ENCODE results near the gene SLC49A3. TPM values are rescaled to one million over a fixed set of nuclear protein-coding genes. Genes with fewer than 3 reads are reported as not detected.
A peak's percentile ranks its signal among the peaks of the same experiment; 100 is the strongest.

Gene SLC49A3
- total RNA-seq, 1 experiment from 2014 or later: 6.9 TPM

DNA sequence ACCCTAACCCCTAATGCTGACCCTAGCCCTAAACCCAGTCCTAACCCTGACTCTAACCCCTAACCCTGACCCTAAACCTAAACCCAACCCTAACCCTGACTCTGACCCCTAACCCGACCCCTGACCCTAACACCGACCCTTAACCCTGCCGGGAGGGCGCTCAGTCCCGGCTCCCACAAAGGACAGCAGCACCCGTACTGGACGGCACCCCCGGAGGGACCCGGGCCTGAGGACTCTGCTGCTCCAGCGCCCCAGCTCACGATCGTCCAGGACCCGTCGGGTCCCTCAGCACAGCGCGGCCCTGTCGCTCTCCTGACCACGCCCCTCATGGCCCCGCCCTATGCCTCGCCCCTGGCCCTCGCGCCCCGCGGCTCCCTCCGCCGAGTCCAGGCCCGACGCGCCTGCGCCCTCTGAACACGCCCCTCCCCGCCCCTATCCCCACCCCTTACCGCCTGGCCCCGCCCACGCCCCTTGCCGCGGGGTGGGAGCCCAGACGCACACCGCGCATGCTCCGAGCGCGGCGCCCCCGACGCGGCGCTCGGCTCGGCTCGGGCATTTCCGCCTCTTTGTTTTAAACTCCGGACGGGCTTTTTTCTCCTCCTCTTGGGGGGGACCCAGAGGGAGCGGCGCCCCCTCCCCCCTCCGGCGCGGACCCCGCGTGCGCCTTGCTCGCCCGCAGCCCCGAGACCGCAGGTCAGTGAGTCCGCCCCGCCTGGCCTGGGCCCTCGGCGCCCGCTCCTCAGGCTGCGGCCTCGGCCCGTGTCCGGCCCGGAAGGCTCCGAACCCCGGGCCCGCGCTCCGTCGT, 16.5 kb upstream of the SLC49A3 start, which contains the start of gene PCGF3:
TSS of gene PCGF3 (plus strand) at position 555 of the 805 bp plus-strand sequence. CDS start 27,849 bp downstream, outside the sequence.
- Mint-ChIP-seq H3K9me3 (peaks cover 0 to 7% of the 10 kb centered on the region in 2 experiments; a peak in 2 of 5 replicates), H3K27me3 (ENCODE audit: low read depth) (peaks cover 24% of the 10 kb centered on the region), H3K36me3 (ENCODE audit: insufficient read depth in 1 of 3, low read depth in 3 of 3) (peaks cover 18 to 21% (median 19%) of the 10 kb centered on the region in 3 experiments; a peak in 6 of 7 replicates), H3K27ac (no peak within 1 kb of the TSS; a peak in 1 of 7 replicates), H3K4me3 (peak within 1 kb of the TSS; percentile 53 to 75), H3K4me1 (peaks cover 5 to 6% of the 10 kb centered on the region in 2 experiments; a peak in 3 of 4 replicates)
- no peak within 1 kb of the TSS for H2BK20ac ChIP-seq (ENCODE audit: low read depth, low read length, poor library complexity, severe bottlenecking)
- peak within 1 kb of the TSS; percentile 87 for H3K9ac ChIP-seq (ENCODE audit: extremely low read depth, insufficient read length, low read length)
- H3K14ac ChIP-seq (ENCODE audit: insufficient read depth, low read length): peak within 1 kb of the TSS; percentile 91
- no peak within 1 kb of the TSS for H2AFZ ChIP-seq (ENCODE audit: low read length)
- H4K20me1 ChIP-seq (ENCODE audit: control insufficient read depth, insufficient read depth, insufficient read length): peaks cover 4% of the 10 kb centered on the region
- H3K27me3 ChIP-seq (ENCODE audit: insufficient read depth, low read length): no peaks in the 10 kb centered on the region; the same call in 1 of the 2 replicates
- H3K27ac ChIP-seq (ENCODE audit: insufficient read length, low read depth, low read length): no peak within 1 kb of the TSS
- no peak within 1 kb of the TSS for H4K91ac ChIP-seq (ENCODE audit: insufficient read length, low read depth, low read length)
- H3K9me3 ChIP-seq (ENCODE audit: control insufficient read depth, low read depth, low read length): no peaks in the 10 kb centered on the region
- no peak within 1 kb of the TSS for H3K56ac ChIP-seq (ENCODE audit: insufficient read length, low read depth, low read length)
- no CpG with 5 or more reads among the region's 82 CpGs for WGBS (ENCODE audit: extremely low coverage, insufficient read length, low lambda C conversion rate)
- peak within 1 kb of the TSS; percentile 56 for H3K18ac ChIP-seq (ENCODE audit: insufficient read length, low read depth, low read length)
- H3K79me1 ChIP-seq (ENCODE audit: insufficient read depth, low read depth, low read length, poor library complexity, severe bottlenecking): peaks cover 8% of the 10 kb centered on the region
- DNase-seq: peak; percentile 97
- no peak within 1 kb of the TSS for H2BK15ac ChIP-seq (ENCODE audit: low read depth, low read length)
- H3K4ac ChIP-seq (ENCODE audit: low read depth, low read length): no peak within 1 kb of the TSS
- peaks cover 21% of the 10 kb centered on the region; the same call in 1 of the 2 replicates for H3K79me2 ChIP-seq (ENCODE audit: insufficient read depth, low read length)
- H3K4me2 ChIP-seq (ENCODE audit: insufficient read depth, insufficient read length, low read length): peak within 1 kb of the TSS; percentile 58
- no peak for TF ChIP-seq CTCF (conservative IDR thresholded peaks at IDR 0.05)
- no peak within 1 kb of the TSS for H2BK120ac ChIP-seq (ENCODE audit: low read depth, low read length, poor library complexity, severe bottlenecking)
- H3K4me1 ChIP-seq (ENCODE audit: insufficient read depth, low read length): no peaks in the 10 kb centered on the region
- no peak within 1 kb of the TSS for H4K5ac ChIP-seq (ENCODE audit: insufficient read length, low read depth, low read length)
- no peak within 1 kb of the TSS for H4K8ac ChIP-seq (replicated peaks; ENCODE audit: insufficient read length, low read depth, low read length)
- H2BK5ac ChIP-seq (ENCODE audit: insufficient read length, low read length): no peak within 1 kb of the TSS
- H3K23ac ChIP-seq (ENCODE audit: insufficient read length, low read depth, low read length): no peak within 1 kb of the TSS
- H2BK12ac ChIP-seq (ENCODE audit: insufficient read length, low read depth, low read length): no peak within 1 kb of the TSS
- peaks cover 3% of the 10 kb centered on the region for H3K23me2 ChIP-seq (ENCODE audit: insufficient read length, low read depth, low read length, poor library complexity, severe bottlenecking)
- H3T11ph ChIP-seq (ENCODE audit: low read length): no peak within 1 kb of the TSS
- no peak within 1 kb of the TSS for H2AK5ac ChIP-seq (ENCODE audit: insufficient read length, low read length)
